GM19043 (cell line): ENCODE measurements around the gene LRRC8E.
"Not testable (repeated sequence)": the region's sequence is repeated elsewhere in the genome, so short reads cannot be mapped to it uniquely, and the experiment has no call there.

Experiments
- ATAC-seq: cut with Tn5 transposase; IDR thresholded peaks from one replicate; pipeline ENCODE4 v1.9.1; 2021; ENCODE audit warnings: low read depth; ENCODE audit not compliant: unreplicated experiment

LRRC8E gene

GRCh38 chr19:7916103-7916954 is 28.0 kb downstream of the LRRC8E start:
- ATAC-seq, result no peak

GRCh38 chr19:7916955-7917266 is 28.6 kb downstream of the LRRC8E start:
- ATAC-seq, result no peak

GRCh38 chr19:7917267-7918061 is 29.2 kb downstream of the LRRC8E start:
- ATAC-seq, result no peak

DNA sequence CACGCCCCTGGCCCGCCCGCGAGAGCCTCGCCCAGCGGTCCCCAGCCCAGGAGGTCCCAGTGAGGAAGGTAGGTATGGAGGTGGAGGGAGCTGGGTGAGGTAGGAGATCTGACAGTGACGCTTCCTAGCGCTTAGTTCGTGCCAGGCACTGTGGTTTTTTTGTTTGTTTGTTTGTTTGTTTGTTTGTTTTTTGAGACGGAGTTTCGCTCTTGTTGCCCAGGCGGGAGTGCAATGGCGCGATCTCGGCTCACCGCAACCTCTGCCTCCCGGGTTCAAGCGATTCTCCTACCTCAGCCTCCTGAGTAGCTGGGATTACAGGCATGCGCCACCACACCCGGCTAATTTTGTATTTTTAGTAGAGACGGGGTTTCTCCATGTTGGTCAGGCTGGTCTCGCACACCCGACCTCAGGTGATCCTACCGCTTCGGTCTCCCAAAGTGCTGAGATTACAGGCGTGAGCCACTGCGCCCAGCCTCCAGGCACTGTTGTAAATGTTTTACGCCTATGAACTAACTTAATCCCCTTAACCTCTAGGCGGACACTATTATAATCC is 29.8 kb downstream of the LRRC8E start:
- not testable (repeated sequence) for ATAC-seq

DNA sequence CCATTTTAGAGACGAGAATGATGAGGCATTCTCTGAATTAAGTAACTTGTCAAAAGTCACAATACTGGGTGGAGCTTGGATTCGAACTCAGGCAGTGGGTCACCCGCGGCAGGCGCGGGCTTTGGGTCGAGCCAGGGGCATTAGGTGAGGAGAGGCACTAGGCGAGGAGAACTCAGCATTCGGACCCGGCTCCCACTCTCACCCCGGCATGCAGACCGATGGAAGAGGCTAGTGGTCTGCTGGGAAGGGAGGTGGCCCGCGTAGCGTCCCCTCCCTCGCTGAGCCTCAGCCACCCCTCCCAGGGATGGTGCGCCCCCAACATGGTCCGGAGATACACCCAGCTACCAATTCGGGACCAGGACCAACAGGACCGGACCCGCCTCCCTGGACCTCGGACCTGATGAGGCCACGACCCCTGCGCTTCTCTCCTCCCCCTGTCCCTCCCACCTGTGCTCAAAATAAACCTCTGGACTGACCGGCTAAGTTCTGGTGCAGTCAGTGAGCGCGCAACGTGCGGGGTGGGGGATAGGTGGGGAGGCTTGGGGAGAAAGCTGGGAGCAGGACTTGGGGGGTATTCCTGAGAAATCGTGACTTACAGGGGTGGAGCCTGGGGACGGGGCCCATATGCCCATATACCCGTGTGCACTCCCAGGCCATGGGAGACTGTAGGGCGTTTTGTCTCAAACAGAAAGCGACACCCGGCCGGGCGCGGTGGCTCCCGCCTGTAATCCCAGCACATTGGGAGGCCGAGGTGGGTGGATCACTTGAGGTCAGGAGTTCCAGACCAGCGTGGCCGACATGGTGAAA is 30.5 kb downstream of the LRRC8E start:
- no peak for ATAC-seq

DNA sequence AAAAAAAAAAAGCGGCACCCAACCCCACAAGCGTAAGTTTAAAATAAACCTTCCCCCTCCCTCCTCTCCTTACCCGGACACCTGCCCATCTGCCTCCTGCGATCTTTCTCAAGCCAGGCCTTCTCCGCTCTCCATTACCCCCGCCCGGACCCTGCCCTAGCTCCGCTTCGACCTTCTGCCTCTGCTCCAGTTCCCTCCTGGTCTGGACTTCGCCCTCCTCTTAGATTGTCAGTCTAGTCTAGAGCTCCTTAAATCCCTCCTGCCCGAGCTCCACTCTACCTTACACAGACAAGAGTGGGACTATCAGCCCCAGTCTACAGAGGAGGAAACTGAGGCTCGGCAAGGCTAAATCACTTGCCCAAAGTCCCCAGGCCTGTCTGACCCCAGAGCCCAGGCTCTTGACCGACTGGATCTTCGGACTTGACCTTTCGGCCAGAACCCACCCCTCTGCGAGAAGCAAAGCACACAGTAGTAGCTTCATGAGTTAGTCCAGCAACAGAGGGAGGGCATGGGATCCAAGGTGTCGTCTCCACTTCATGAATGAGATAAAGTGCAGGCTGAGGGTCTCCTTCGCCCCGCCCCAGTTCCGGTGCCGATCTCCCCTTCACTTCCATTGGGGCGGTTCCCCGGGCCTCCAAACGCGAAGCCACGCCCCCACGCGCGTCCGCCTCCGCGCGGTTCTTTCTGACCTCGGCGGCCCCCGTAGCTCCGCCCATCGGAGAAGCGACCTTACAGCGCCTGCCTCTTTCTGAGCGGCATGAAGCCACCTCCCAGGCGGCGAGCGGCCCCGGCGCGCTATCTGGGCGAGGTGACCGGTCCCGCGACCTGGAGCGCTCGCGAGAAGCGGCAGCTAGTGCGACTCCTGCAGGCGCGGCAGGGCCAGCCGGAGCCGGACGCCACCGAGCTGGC is 31.6 kb downstream of the LRRC8E start, which contains the start of gene SNAPC2:
SNAPC2 (plus strand) TSS at position 729 of the 909 bp plus-strand sequence; CDS start at position 758, 29 bp downstream.
- ATAC-seq, result peak; percentile 52

GRCh38 chr19:7920519-7921301 is 32.4 kb downstream of the LRRC8E start:
- ATAC-seq, result peak; percentile 28

DNA sequence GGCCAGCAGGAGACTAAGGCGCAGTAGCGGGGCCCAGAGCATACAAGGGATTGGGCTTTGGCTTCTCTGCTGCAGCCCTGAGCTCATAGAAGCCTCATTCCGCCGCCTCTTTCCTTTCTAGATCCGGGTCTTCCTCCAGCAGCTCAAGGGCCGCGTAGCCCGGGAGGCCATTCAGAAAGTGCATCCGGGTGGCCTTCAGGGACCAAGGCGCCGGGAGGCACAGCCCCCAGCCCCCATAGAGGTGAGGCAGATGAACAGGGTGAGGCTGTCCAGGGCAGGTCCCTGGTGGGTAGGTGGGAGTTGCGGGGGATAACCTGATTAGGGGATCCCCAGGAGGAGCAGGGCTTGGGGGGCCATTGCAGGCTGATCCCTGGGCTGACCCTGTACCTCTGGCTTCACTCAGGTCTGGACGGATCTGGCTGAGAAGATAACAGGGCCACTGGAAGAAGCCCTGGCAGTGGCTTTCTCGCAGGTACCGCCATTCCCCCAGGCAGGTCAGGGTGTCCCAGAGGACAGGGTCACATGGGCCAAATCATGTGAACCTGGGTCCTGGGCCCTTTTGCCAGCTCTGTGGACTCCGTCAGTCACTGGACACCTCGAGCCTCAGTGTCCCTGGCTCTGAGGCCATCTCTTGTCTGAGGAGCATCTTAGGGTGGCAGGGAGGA is 33.1 kb downstream of the LRRC8E start:
- no peak for ATAC-seq

DNA sequence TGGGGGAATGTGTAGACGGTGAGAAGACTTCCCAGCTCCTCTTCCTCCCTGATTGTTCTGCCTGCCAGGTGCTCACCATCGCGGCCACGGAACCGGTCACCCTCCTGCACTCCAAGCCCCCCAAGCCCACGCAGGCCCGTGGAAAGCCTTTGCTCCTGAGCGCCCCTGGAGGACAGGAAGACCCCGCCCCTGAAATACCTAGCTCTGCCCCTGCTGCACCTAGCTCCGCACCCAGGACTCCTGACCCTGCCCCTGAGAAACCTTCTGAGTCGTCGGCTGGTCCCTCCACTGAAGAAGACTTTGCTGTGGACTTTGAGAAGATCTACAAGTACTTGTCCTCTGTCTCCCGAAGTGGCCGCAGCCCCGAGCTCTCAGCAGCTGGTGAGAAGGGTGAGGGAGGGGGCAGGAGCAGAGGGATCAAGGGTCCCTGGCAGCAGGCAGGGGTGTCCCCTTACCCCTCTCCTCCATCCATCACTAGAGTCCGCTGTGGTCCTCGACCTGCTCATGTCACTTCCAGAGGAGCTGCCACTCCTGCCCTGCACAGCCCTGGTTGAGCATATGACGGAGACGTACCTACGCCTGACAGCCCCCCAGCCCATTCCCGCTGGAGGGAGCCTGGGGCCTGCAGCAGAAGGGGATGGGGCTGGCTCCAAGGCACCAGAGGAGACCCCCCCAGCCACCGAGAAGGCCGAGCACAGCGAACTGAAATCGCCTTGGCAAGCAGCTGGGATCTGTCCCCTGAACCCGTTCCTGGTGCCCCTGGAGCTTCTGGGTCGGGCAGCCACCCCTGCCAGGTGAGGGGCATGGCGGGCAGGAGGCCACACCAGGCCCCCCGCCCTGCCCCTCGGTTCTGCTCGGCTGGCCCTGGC is 33.9 kb downstream of the LRRC8E start:
- no peak for ATAC-seq

DNA sequence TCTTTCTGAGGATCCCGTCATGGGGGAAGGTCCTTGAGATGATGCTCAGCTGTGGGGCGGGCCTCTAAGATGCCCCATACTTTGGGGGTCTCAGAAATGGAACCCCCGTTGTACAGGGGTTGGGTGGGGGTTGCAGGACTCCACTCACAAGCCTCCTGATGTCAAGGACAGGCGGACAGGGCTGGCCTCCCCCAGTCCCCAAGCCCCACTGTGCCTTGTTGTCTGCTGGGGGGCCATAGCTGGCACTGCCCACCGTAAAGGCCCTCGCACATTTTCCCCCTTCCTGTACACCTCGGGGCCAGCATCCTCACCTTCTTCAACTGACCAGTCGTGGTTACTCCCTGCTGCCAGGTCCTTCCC is 34.5 kb downstream of the LRRC8E start:
- no peak for ATAC-seq

- ATAC-seq, result no peak
Observed at GRCh38 chr19:7923295-7924191, 35.2 kb downstream of the LRRC8E start.

DNA sequence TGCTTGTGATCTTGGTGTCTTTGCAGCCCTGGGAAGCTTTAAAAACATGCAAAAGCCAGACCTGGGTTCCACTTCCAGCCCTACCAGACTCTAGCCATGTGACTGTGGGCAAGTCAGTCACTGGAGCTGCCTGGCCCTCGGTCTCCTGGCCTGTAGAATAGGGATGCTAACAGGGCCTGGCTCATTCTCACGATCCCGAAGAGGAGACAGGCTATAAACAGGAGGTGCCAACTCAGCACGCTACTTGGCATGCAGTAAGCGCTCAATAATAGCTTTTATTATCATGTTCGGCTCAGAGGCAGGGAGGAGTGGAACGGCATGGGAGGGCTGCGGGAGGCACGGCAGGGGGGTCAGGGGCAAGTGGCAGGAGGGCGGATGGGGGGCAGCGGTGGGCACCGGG is 35.9 kb downstream of the LRRC8E start:
- ATAC-seq, result no peak

GRCh38 chr19:7924651-7925170 is 36.4 kb downstream of the LRRC8E start:
- ATAC-seq, result no peak

- ATAC-seq, result no peak
Observed at GRCh38 chr19:7925171-7925851, 37.0 kb downstream of the LRRC8E start.

DNA sequence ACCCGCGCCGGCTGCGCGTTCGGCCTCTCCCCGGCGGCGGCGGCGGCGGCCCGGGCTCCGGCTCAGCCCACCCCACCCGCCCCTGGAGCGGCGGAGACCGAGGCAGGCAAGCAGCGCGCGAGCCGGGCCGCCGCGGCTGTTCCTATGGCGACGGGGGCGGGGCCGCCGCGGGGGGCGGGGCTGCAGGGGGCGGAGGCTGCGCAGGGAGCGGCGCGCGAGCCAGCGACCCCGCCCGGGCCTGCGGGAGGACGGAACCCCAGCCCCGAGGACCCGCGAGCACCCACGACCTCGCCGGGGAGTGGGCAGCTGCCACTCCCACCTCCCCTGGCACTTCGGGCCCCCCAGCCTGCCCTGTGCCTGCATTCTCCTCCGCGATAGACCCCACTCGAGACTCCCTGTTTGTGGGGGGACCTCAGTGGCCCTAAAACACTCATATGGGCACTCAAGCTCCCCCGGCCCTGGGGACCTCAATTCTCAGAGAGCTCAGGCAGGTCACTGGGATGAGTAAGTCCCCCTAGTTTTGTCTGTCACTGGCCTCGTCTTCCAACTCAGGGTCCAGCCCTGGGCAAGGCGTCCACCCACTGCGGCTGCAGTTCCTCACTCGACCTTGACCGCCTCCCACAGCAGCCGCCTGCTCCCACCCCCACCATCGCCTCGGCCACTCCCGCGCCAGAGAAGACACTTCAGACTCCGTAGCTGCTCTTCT is 37.9 kb downstream of the LRRC8E start, which contains the start of gene CTXN1:
CTXN1 (minus strand) TSS at position 115 of the 706 bp plus-strand sequence. CDS start 597 bp downstream, outside the sequence.
- ATAC-seq, result no peak
